ENCODE data around the gene EYA4.

DNA sequence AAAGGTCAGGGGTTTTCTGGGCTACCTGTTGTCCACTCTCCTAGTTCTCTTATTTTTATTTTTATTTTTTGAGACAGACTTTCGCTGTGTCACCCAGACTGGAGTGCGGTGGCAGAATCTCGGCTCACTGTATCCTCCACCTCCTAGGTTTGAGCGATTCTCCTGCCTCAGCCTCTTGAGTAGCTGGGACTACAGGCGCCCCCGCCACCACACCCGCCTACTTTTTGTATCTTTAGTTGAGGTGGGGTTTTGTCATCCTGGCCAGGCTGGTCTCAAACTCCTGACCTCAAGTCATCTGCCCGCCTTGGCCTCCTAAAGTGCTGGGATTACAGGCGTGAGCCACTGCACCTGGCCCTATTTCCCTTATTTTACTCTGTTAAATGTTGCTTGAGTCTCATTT, 149.0 kb downstream of the EYA4 start:
- TF ChIP-seq CTCF (IDR thresholded peaks at IDR 0.05) (no peak), REST (IDR thresholded peaks at IDR 0.05; ENCODE audit: insufficient read depth in 1 of 2, low read depth in 2 of 2, low read length in 1 of 2) (no peak)

Data from Panc1 (cell line).